GM10266 (cell line): ENCODE data around the gene CAPS.
"Not testable (repeated sequence)": the region's sequence is repeated elsewhere in the genome, so short reads cannot be mapped to it uniquely, and the experiment has no call there.

Source experiments
- DNase-seq: peaks from one replicate; pipeline ENCODE4 v3.0.0; 2012; ENCODE audit errors: extremely low spot score
- CTCF ChIP-seq: IDR thresholded peaks from 2 replicates; pipeline ENCODE4 v1.5.1; 2012; ENCODE audit warnings: mild to moderate bottlenecking, low read depth; ENCODE audit not compliant: control insufficient read depth, insufficient read depth; ENCODE audit errors: missing control alignments

The CAPS gene

GRCh38 chr19:5877427-5877826 lies 36.6 kb upstream of the CAPS start:
- no peak for DNase-seq

GRCh38 chr19:5877882-5878281 lies 36.2 kb upstream of the CAPS start:
- no peak for TF ChIP-seq CTCF
- no peak for DNase-seq

More at GRCh38 chr19:5877427-5877826, 36.6 kb upstream of the CAPS start:
- no peak for TF ChIP-seq CTCF

GRCh38 chr19:5880196-5880595 lies 33.9 kb upstream of the CAPS start:
- TF ChIP-seq CTCF, result no peak
- DNase-seq, result no peak

- no peak for DNase-seq
- TF ChIP-seq CTCF, result no peak
These were observed 33.4 kb upstream of the CAPS start for GRCh38 chr19:5880604-5881078.

- no peak for DNase-seq
- TF ChIP-seq CTCF, result no peak
These were observed 32.3 kb upstream of the CAPS start for GRCh38 chr19:5881543-5882299.

- DNase-seq, result no peak
- TF ChIP-seq CTCF, result no peak
These were observed 31.6 kb upstream of the CAPS start for GRCh38 chr19:5882421-5882968.

- DNase-seq, result not testable (repeated sequence)
These were observed 30.7 kb upstream of the CAPS start for GRCh38 chr19:5883157-5883873.

GRCh38 chr19:5884065-5884811 lies 29.8 kb upstream of the CAPS start:
- not testable (repeated sequence) for DNase-seq
